Renal cortex interstitium (tissue), 11 donors: Measurements from ENCODE around the gene CPE. TPM values are rescaled to one million over a fixed set of nuclear protein-coding genes. Genes with fewer than 3 reads are reported as not detected.

Experiments
- DNase-seq, 11 donors: peaks; one replicate each; pipeline ENCODE4 v3.0.0-alpha.2; 2013; ENCODE audit warnings: low read depth in 9 of 11, low spot score in 4 of 11; ENCODE audit errors: extremely low read depth in 1 of 11
- polyA plus RNA-seq, 3 donors: library from polyadenylated mRNA; unstranded; fragments of 120-200 nt; gene quantifications; one replicate each; pipeline ENCODE4 v1.2.1, GENCODE V29; 2013; ENCODE audit not compliant: insufficient read length in 3 of 3

The CPE gene
- polyA plus RNA-seq, 3 donors, result 99.2 to 155 (median 122) TPM

DNA sequence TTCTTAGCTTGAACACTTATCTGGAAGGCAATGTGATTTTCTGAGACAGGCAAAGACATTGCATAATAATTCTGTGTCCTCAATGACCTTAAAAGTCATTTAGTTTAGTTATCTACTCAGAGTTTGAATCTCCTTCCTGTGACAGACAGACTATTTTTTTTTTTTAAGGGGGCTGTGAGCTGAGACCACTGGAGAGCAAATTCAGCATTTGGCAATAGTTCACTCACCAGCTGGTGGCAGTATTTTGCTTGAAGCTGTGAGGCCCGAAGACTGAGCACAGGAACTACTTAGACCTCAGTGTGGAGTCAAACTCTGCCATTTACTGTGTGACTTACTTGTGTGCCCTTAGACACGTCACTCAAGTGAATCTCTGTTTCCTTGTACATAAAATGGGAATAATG, 22.9 kb upstream of the CPE start:
- peak in 6 of 11 donors; percentile 21 to 40 (median 30) for DNase-seq

DNA sequence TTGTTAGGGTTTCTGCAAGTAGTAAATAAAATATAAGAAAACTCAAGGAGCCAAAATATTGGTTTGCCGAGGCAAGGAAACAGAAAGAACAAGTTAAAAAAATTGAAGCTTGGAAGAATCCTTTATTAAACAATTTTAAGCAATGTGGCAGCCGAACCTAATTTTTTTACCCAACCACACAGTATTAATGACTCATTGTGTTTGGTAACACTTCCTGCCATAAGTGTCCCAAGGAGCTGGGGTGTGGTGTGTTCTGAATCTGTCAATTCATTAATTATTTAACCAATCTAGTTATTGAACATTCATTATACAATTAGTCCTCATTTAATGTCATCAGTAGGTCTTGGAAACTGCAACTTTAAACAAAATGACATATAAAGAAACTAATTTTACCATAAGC, 19.3 kb upstream of the CPE start:
- no peak for DNase-seq

DNA sequence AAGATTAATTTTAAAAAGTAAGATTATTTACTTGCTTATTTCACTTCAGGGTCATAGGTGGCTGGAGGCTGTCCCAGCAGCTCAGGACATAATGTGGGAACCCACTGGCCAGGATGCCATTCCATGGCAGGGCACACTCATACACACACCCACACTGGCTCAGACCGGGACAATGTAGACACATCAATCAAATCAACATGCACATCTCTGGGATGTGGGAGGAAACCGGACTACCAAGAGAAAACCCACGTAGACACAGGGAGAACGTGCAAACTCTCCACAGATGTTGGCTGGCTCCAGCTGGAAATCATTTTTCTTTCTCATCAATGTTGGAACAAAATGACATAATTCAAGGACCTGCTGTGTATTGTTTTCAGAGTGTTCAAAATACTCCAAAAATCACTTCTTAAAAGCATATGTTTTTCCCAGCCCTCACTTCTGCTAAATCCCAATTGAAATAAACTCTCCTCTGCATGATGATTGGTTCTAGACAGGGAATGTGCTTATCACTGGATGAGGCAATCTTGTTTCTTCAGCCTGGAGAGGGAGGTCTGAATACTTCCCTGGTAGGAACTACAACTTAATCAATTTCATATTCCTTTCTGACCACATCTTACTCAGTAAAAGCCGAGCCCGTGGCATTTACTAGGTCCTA, 18.6 kb upstream of the CPE start:
- no peak for DNase-seq

- DNase-seq, result no peak
Observed at GRCh38 chr4:165360985-165361670, 17.7 kb upstream of the CPE start.

- DNase-seq, result no peak
Observed at GRCh38 chr4:165361810-165362209, 17.0 kb upstream of the CPE start.

DNA sequence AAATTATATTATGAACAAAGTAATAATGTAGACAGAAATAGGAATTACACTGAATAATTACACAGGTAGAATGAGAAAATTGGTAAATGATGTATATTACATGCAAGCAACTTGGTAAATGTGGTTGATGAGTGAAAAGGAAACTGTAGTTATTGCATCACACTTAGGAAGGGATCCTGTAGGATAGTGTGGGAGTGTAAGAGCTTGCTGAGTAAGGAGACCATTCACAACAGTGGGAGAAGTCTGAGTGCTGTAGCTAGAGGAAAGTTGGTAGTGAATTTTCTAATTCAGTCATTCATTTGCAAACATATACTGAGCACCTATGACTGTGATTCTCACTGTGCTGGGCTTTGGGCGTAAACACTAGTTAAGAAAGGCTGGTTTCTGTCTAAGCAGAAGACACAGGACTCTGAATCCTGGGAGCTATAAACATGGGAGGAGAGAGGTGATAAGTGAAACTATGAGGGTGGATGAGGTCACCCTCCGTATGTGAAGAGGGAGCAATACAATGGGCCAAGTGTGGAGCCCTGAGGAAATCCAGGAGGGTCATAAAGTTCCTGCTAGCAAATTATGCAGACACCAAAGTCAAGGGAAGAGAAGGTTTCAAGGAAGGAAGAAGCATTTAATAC, 14.2 kb upstream of the CPE start:
- no peak for DNase-seq

DNA sequence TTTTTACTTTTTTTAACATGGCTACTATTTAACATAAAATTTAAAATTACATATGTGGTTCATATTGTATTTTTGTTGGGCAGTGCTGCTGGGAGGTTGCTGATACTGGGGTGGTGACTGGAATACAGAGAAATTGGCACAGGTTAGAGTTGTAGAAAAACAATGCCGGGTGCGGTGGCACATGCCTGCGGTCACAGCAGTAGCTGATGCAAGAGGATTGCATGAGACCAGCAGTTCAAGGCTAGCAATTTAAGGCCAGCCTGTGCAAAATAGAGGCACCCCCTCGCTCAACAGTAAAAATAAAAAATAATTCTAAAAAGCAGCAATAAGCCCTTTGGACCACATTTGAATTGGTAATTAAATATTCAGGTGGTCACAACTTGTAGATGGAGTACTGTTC, 11.8 kb upstream of the CPE start:
- DNase-seq, result no peak

GRCh38 chr4:165368114-165368513, 10.7 kb upstream of the CPE start:
- no peak for DNase-seq

DNA sequence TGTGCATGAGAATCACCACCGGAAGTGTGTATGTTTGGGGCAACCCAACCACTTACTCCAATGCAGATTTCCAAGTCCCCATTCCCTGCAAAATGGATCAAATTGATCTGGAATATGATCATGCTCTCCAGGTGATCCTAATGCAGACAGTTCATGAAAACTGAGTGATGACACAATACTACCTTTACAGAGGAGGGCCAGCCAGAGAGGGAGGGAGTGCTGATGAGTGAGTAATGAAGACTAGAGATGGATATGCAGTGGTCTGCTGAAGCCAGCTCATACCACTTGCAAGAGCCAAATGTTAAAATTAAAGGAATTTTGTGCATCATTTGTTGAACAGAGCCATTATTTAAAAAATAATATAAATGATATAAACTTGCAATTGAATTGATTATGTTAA, 10.2 kb upstream of the CPE start:
- no peak for DNase-seq

GRCh38 chr4:165369522-165369921, 9.3 kb upstream of the CPE start:
- no peak for DNase-seq

DNA sequence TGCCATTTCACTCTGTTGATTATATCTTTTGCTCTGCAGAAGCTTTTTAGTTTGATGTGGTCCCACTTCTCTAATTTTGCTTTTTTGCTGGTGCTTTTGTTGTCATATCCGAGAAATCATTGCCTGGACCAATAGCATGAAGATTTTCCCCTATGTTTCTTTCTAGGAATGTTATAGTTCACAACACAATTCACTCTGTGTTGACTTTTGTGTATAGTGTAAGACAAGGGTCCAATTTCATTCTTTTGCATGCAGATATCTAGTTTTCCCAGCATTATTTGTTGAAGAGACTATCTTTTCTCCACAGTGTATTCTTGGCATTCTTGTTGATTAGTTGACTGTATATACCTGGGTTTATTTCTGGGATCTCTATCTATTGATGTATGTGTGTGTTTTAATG, 8.3 kb upstream of the CPE start:
- no peak for DNase-seq

DNA sequence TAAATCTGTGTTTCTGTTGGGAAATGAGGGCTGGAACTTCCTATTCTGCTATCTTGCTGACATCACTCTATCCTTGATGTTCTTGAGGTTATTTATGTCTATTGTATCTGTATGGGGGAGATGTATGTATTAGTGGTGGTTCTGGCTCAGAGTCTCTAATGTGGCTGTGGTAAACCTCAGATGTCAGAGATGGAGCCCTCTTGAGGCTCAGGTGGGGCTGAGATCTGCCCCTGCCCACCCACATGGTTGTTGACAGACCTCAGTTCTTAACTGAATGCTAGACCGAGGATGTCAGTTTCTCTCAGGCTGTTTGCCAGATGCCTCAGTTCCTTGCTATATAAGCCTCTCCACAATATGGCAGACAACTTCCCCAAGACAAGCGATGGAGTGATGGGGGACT, 3.3 kb upstream of the CPE start:
- no peak for DNase-seq

- DNase-seq, result no peak
Observed at GRCh38 chr4:165378398-165378744, 437 bp upstream of the CPE start.

GRCh38 chr4:165379678-165380064, 863 bp downstream of the CPE start:
- DNase-seq, result peak in 1 of 11 donors; percentile 19

DNA sequence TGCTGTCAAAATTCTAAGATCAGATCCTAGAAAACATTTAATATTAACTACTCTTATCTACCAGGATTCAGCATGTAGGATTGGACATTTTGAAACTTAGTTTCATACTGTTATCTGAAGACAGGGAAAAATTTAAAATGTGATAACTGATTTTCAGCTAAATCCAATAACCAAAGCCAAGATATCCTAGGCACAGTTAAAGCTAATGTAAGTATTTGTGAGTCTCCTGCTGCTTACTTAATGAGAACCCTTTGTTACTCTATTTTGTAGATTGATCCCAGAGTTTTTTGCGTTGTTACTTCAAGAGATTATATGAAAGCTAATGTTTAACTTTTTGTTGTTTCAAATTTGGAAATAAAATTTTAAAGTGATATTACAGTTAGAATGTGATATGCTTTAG, 2.0 kb downstream of the CPE start:
- no peak for DNase-seq

GRCh38 chr4:165381821-165382373, 3.1 kb downstream of the CPE start:
- DNase-seq, result no peak

DNA sequence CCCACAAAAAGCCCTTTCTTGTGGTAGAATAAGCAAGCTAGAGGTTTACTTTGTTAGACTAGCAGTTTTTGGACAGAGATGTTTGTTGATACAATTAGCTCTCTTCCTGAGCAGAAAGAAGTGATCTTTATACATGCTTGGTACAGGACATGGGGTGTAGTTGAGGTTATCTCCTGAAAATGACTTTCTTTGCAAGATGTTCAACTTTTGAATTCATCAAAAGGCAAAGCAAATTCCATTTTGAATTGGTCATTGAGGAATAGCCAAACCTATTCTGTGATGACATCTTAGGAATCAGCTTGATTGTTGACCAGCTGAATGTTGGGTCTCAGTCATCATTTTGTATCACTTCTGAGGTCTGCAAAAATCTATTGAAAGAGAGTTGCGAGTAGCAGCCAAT, 3.8 kb downstream of the CPE start:
- no peak for DNase-seq

GRCh38 chr4:165383591-165384073, 4.8 kb downstream of the CPE start:
- DNase-seq, result no peak

DNA sequence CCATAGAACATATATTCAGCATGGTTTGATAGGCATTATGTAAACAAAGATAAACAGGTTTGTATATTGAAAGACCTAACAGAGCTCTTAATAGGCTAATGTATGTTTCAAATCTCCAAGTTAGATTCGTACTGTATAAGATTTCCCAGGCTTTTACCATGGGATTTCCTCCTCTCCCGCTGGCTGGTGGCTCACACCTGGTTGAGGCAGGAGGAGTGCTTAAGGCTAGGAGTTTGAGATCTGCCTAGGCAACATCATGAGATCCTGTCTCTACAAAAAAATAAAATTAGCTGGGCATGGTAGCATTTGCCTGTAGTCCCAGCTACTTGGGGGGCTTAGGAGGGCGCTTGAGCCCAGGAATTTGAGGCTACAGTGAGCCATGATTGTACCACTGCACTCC, 5.4 kb downstream of the CPE start:
- no peak for DNase-seq

GRCh38 chr4:165384598-165384997, 5.8 kb downstream of the CPE start:
- DNase-seq, result peak in 3 of 11 donors; percentile 54 to 69 (median 65)
